ENCODE data around the gene TMEM144.

GRCh38 chr4:158182736-158183135 lies 27.6 kb upstream of the TMEM144 start:
- TF ChIP-seq, protein P1, sequence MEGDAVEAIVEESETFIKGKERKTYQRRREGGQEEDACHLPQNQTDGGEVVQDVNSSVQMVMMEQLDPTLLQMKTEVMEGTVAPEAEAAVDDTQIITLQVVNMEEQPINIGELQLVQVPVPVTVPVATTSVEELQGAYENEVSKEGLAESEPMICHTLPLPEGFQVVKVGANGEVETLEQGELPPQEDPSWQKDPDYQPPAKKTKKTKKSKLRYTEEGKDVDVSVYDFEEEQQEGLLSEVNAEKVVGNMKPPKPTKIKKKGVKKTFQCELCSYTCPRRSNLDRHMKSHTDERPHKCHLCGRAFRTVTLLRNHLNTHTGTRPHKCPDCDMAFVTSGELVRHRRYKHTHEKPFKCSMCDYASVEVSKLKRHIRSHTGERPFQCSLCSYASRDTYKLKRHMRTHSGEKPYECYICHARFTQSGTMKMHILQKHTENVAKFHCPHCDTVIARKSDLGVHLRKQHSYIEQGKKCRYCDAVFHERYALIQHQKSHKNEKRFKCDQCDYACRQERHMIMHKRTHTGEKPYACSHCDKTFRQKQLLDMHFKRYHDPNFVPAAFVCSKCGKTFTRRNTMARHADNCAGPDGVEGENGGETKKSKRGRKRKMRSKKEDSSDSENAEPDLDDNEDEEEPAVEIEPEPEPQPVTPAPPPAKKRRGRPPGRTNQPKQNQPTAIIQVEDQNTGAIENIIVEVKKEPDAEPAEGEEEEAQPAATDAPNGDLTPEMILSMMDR (IDR thresholded peaks at IDR 0.05 in 4 of 5, conservative IDR thresholded peaks at IDR 0.05 in 1 of 5): no peak
- no peak for TF ChIP-seq POLR2A (IDR thresholded peaks at IDR 0.05)

Data from gastrocnemius medialis (tissue), 4 donors.